Vagina (tissue), 2 donors: ENCODE results near the gene PI4KB. TPM values are rescaled to one million over a fixed set of nuclear protein-coding genes. Genes with fewer than 3 reads are reported as not detected.

Source experiments
- DNase-seq, 2 donors: peaks; one replicate each; pipeline ENCODE4 v3.0.0-alpha.2; 2017; ENCODE audit errors: extremely low spot score in 2 of 2
- H3K27ac ChIP-seq: fragments of 200-600 bp; sonication (generic); one replicate; pipeline ENCODE4 v1.5.1; 2019
- H3K27me3 ChIP-seq: fragments of 200-600 bp; sonication (generic); one replicate; pipeline ENCODE4 v1.5.1; 2019
- H3K36me3 ChIP-seq, 2 donors: fragments of 200-600 bp; sonication (generic); one replicate each; pipeline ENCODE4 v1.5.1; 2017 to 2019
- H3K4me1 ChIP-seq: fragments of 200-600 bp; sonication (generic); one replicate; pipeline ENCODE4 v1.5.1; 2019
- H3K4me3 ChIP-seq, 2 donors: fragments of 200-600 bp; sonication (generic); 1 replicate in 1 of 2; 2 replicates in 1 of 2; pipeline ENCODE4 v1.5.1; 2016 to 2019
- H3K9me3 ChIP-seq: fragments of 200-600 bp; sonication (generic); one replicate; pipeline ENCODE4 v1.5.1; 2019
- CTCF ChIP-seq, 3 experiments: fragments of 450-650 bp in 2 of 3; fragments of 200-600 bp in 1 of 3; sonication (generic) in 1 of 3; IDR thresholded peaks; one replicate each; pipeline ENCODE4 v1.5.1; 2017 to 2019; ENCODE audit warnings: antibody characterized with exemption in 3 of 3, mild to moderate bottlenecking in 2 of 3, moderate library complexity in 2 of 3
- POLR2A ChIP-seq, 2 donors: fragments of 450-650 bp; IDR thresholded peaks; one replicate each; pipeline ENCODE4 v1.6.1; 2017; ENCODE audit warnings: antibody characterized with exemption in 2 of 2, mild to moderate bottlenecking in 2 of 2, moderate library complexity in 2 of 2
- POLR2AphosphoS5 ChIP-seq, 2 donors: sonication (generic); formaldehyde crosslinking; IDR thresholded peaks; one replicate each; pipeline ENCODE4 v1.9.0; 2017; ENCODE audit warnings: antibody characterized with exemption in 2 of 2, mild to moderate bottlenecking in 2 of 2, low read depth in 1 of 2; ENCODE audit not compliant: insufficient read depth in 1 of 2
- intact Hi-C: fragments of 100-400 bp; cut with DNase I; formaldehyde crosslinking; loops from one replicate; pipeline ENCODE4 v1.15.1; 2023
- total RNA-seq: library from RNA; depleted of rRNA; stranded (reverse); fragments of >200 nt; gene quantifications from one replicate; pipeline ENCODE4 v1.2.3, GENCODE V29; 2016

The PI4KB gene
- total RNA-seq, 1 donor from 2014 or later: 69.0 TPM

- Histone ChIP-seq H3K4me3 (no peak overlapping the region), H3K27ac (no peak overlapping the region), H3K36me3 (peaks cover 8 to 45% of the 10 kb centered on the region in 2 donors), H3K4me1 (peaks cover 18% of the 10 kb centered on the region), H3K9me3 (no peaks in the 10 kb centered on the region), H3K27me3 (no peaks in the 10 kb centered on the region)
- intact Hi-C loops: no loop called here
- DNase-seq: no peak
- TF ChIP-seq POLR2A (IDR thresholded peaks at IDR 0.05) (no peak), POLR2AphosphoS5 (IDR thresholded peaks at IDR 0.05; ENCODE audit: insufficient read depth in 1 of 2, low read depth in 1 of 2) (no peak), CTCF (IDR thresholded peaks at IDR 0.05) (no peak)
These were observed 40.4 kb downstream of the PI4KB start for GRCh38 chr1:151286619-151287340.

- no peaks in the 10 kb centered on the region for H3K9me3 ChIP-seq
- H3K4me3 ChIP-seq: peak overlapping the region in 1 of 2 donors; percentile 52
- intact Hi-C loops: loop anchor here (5.0 kb wide), 1 partner anchor 58 kb away; no protein-coding TSS in a partner anchor
- H3K4me1 ChIP-seq: peaks cover 23% of the 10 kb centered on the region
- TF ChIP-seq CTCF (IDR thresholded peaks at IDR 0.05): no peak
- no peak for TF ChIP-seq POLR2A (IDR thresholded peaks at IDR 0.05)
- no peak for TF ChIP-seq POLR2AphosphoS5 (IDR thresholded peaks at IDR 0.05; ENCODE audit: insufficient read depth in 1 of 2, low read depth in 1 of 2)
- no peak for DNase-seq
- H3K27me3 ChIP-seq: no peaks in the 10 kb centered on the region
- H3K27ac ChIP-seq: no peak overlapping the region
- H3K36me3 ChIP-seq: peaks cover 0 to 30% of the 10 kb centered on the region in 2 donors
These were observed 43.1 kb downstream of the PI4KB start for GRCh38 chr1:151284013-151284577.

GRCh38 chr1:151282883-151283725, 44.1 kb downstream of the PI4KB start:
- no peak for DNase-seq
- Histone ChIP-seq H3K4me1 (peaks cover 23% of the 10 kb centered on the region), H3K36me3 (peaks cover 0 to 23% of the 10 kb centered on the region in 2 donors), H3K4me3 (peak overlapping the region; percentile 52 to 81), H3K27me3 (no peaks in the 10 kb centered on the region), H3K9me3 (no peaks in the 10 kb centered on the region), H3K27ac (peak overlapping the region; percentile 96)
- intact Hi-C loops: loop anchor here (1.0 to 5.0 kb wide), 2 partner anchors 44 to 59 kb away; partner anchors contain the start of gene PI4KB
- TF ChIP-seq CTCF (IDR thresholded peaks at IDR 0.05) (no peak), POLR2AphosphoS5 (IDR thresholded peaks at IDR 0.05; ENCODE audit: insufficient read depth in 1 of 2, low read depth in 1 of 2) (no peak), POLR2A (IDR thresholded peaks at IDR 0.05) (no peak)

GRCh38 chr1:151281969-151282882, 45.0 kb downstream of the PI4KB start, which contains the start of gene ZNF687:
Gene ZNF687 (plus strand): TSS chr1:151282299. CDS start chr1:151286292, 3,993 bp downstream.
- TF ChIP-seq POLR2AphosphoS5 (IDR thresholded peaks at IDR 0.05; ENCODE audit: insufficient read depth in 1 of 2, low read depth in 1 of 2) (peak; percentile 75 to 83), POLR2A (IDR thresholded peaks at IDR 0.05) (peak in 1 of 2 donors; percentile 71), CTCF (IDR thresholded peaks at IDR 0.05) (no peak)
- intact Hi-C loops: loop anchor here (1.0 to 5.0 kb wide), 2 partner anchors 45 to 60 kb away; partner anchors contain the start of gene PI4KB

More at GRCh38 chr1:151281969-151282882, 45.0 kb downstream of the PI4KB start, which contains the start of gene ZNF687:
- H3K4me1 ChIP-seq: peaks cover 23% of the 10 kb centered on the region
- H3K36me3 ChIP-seq: peaks cover 0 to 14% of the 10 kb centered on the region in 2 donors
- H3K4me3 ChIP-seq: peak within 1 kb of the TSS; percentile 52 to 81
- no peaks in the 10 kb centered on the region for H3K27me3 ChIP-seq
- no peaks in the 10 kb centered on the region for H3K9me3 ChIP-seq
- DNase-seq: peak; percentile 100
- peak within 1 kb of the TSS; percentile 96 for H3K27ac ChIP-seq
